ENCODE measurements around the gene DLGAP4. TPM values are rescaled to one million over a fixed set of nuclear protein-coding genes. Genes with fewer than 3 reads are reported as not detected.

The DLGAP4 gene
- total RNA-seq, 1 donor from 2014 or later = 113 TPM

- DNase-seq (ENCODE audit: low spot score) = no peak
- no peak for ATAC-seq
- intact Hi-C loops (cut with DNase I) = no loop called here
Observed at GRCh38 chr20:36478137-36478905, 172.2 kb downstream of the DLGAP4 start.

GRCh38 chr20:36479938-36480337 is 173.8 kb downstream of the DLGAP4 start:
- ATAC-seq (no peak), DNase-seq (ENCODE audit: low spot score) (no peak)
- intact Hi-C loops (cut with DNase I) = no loop called here

GRCh38 chr20:36480456-36481048 is 174.4 kb downstream of the DLGAP4 start:
- no peak for ATAC-seq
- intact Hi-C loops (cut with DNase I) = no loop called here
- no peak for DNase-seq (ENCODE audit: low spot score)

DNA sequence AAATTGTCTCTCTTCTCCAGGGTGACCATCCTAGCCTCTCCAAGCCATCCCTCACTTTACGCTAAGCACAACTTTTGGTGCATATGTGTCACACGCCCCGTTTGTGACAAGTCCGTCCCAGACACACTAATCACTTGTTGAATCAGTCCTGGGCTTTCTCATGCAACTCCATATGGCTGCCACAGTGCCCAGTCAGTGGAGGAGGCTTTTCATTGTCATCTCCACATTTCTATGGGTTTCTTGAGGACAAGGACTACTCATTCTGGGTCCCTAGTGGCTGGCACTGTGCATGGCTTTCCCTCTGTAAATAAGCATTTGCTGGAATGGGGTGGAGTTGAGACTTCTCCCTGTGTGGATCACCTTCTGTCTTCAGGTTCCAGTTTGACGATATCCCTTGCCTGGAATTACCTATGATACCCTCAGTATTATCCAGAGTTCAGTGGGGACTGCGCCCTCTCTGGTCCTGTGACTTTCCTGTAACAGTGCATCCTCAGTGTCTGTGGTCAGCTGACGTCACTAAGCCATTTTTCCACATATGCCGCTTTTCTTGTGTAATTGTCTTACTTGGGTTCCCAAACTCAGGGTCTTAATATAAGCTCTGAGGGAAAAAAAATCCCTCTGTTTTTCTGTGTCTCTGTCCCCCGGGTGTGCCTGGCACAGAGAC is 175.4 kb downstream of the DLGAP4 start:
- no peak for DNase-seq (ENCODE audit: low spot score)
- intact Hi-C loops (cut with DNase I) = no loop called here
- peak; percentile 57 for ATAC-seq

GRCh38 chr20:36482044-36482473 is 175.9 kb downstream of the DLGAP4 start:
- DNase-seq (ENCODE audit: low spot score) = no peak
- intact Hi-C loops (cut with DNase I) = no loop called here
- ATAC-seq = peak; percentile 30

DNA sequence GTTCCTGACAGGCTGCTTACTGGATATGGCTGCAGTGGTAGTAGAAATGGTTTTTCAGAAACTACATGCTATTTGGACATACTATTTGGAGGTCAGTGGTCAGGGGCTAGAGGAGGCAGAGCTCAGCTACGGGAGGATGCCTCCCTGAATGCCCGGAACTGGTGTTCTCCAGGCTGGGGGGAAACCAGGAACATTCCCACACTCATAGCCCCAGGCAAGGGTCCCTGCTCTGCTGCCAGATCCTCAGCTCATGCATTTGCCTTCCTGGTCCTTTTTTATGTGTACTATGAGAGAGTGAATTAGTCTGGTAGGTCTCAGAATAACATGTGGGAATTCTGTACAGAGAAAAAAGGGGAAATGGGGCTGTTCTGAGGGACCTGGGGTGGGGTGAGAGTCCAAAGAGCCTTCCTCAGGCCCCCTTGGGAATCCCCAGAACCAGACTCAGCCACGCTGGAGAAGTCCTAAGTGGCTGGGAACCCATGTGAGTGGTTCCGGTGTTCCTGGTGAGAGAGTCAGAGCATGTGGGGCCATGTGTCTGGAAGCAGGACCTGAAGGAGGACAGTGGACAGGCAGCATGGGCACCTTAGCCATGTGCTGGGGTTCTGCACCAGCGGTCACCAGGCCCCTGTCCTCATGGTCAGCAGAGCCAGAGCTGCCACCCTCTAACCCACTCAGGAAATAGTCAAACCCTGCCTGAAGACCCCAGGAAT is 177.2 kb downstream of the DLGAP4 start:
- intact Hi-C loops (cut with DNase I) = no loop called here
- ATAC-seq = peak; percentile 4
- DNase-seq (ENCODE audit: low spot score) = no peak

GRCh38 chr20:36483919-36484808 is 178.0 kb downstream of the DLGAP4 start:
- intact Hi-C loops (cut with DNase I) = no loop called here
- ATAC-seq (peak; percentile 14), DNase-seq (ENCODE audit: low spot score) (no peak)

- DNase-seq (ENCODE audit: low spot score) = no peak
- no peak for ATAC-seq
- intact Hi-C loops (cut with DNase I) = no loop called here
Observed at GRCh38 chr20:36485286-36485685, 179.1 kb downstream of the DLGAP4 start.

DNA sequence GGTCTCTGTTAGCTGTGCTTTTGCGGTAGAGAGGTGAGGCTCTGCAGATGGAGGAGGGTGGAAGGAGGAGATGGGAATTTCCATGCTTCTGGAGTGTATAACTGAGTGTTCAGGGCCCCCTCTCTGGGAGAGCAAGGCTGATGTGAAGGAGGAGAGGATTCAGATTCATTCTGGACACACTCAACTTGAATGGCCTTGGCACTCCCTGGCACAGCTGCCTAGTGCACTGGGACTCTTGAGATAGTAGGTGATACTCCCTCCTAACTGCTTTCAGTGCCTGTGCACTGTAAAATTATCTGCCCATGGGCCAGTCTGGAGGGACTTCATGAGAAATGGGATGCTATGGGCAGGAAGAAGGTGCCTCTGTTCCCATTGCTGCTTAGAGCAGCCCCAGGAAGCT is 180.9 kb downstream of the DLGAP4 start:
- ATAC-seq (no peak), DNase-seq (ENCODE audit: low spot score) (no peak)
- intact Hi-C loops (cut with DNase I) = no loop called here

DNA sequence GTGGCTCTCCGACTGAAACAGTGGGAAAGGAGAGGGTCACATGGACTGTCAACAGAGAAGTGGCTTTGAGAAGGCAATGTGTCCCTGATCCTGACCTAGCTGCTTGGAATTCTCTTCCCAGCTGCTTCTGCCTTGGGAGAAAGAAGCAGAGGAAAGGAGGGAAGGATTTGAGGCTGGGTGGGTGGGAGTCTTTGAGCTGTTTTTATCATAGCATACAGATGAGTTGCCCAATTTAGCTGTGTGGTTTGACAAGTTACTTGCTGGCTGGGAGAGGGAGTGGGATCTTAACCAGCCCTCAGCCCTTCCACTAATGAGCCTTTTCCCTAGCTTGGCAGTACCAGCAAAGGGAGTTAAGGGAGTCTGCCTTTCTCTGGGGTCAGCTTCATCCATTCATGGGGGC is 184.1 kb downstream of the DLGAP4 start:
- DNase-seq (ENCODE audit: low spot score) (no peak), ATAC-seq (no peak)

GRCh38 chr20:36491901-36492617 is 185.9 kb downstream of the DLGAP4 start:
- DNase-seq (ENCODE audit: low spot score) = no peak
- intact Hi-C loops (cut with DNase I) = no loop called here
- peak; percentile 9 for ATAC-seq

More for the DNA sequence above, 184.1 kb downstream of the DLGAP4 start:
- intact Hi-C loops (cut with DNase I) = no loop called here

GRCh38 chr20:36493051-36493800 is 187.1 kb downstream of the DLGAP4 start:
- intact Hi-C loops (cut with DNase I) = no loop called here
- DNase-seq (ENCODE audit: low spot score) (no peak), ATAC-seq (peak; percentile 58)

DNA sequence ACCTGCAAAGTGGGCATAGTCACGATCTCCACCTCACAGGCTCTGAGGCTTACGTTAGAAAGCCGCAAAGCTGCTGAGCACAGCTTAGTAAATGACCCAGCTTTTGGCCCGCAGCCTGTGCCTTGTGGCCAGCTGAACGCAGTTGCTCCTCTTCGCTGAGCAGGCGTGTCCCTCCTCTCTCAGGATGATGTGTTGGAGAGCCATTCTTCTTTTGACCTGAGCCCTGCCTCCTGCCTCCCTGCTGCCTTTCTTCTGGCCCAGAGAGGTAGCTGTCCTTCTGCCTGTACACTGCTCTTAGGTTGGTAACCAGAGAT is 187.6 kb downstream of the DLGAP4 start:
- intact Hi-C loops (cut with DNase I) = no loop called here
- DNase-seq (ENCODE audit: low spot score) (peak; percentile 82), ATAC-seq (peak; percentile 87)

DNA sequence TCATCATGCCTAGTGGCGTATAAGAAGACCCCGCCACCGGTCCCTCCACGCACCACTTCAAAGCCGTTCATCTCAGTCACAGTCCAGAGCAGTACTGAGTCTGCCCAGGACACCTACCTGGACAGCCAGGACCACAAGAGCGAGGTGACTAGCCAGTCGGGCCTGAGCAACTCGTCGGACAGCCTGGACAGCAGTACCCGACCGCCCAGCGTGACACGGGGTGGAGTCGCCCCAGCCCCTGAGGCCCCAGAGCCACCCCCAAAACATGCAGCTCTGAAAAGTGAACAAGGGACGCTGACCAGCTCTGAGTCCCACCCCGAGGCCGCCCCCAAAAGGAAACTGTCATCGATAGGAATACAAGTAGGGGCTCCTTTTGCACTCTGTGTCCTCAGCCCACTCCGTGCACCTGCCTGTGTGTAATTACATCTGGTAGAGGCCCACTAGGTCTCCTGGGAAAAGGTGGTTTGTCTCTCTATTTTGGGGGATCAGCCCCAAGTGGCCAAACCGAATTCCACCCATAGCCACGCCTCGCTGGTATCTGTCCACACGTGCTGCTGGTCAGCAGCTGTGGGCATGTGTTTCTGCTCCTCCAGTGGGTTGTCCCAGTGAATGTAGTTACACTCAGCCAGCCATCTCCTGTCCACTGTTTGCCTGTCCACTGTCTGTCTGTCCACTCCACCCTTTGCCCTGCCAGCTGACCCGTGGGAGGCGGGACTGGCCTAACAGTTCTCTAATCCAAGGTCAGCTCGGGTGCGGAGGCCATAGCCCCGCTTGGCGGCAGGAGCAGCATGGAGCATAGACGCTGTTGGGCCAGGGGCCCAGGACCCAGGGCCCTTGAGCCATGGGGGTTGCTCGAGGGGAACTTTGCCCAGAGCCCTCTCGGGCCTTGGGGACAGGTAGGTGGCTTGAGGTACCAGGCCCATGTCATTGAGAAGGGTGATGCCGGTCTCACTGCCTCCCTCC is 190.8 kb downstream of the DLGAP4 start:
- ATAC-seq (no peak), DNase-seq (ENCODE audit: low spot score) (no peak)
- intact Hi-C loops (cut with DNase I) = no loop called here

DNA sequence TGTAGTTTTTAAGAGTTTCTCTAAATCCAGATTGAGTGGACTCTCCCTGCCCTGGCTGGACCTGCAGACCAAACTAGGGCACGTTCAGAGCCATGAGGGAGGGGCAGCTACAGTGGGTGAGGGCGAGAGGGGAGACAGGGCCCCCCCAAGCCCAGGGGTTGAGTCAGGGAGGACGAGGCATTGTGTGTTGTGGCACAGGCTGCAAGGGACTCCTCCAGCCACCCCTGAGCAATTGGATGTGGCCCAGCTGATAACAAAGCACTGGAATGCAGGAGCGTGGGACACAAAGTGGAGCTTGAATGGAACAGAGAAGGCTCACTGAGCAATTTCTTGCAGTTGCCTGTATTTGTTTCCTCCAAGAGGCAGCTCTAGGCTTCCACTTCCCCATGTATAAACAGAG is 191.7 kb downstream of the DLGAP4 start:
- intact Hi-C loops (cut with DNase I) = no loop called here
- DNase-seq (ENCODE audit: low spot score) (no peak), ATAC-seq (peak; percentile 8)

- ATAC-seq (peak; percentile 24), DNase-seq (ENCODE audit: low spot score) (no peak)
- intact Hi-C loops (cut with DNase I) = no loop called here
Observed at GRCh38 chr20:36498386-36499179, 192.4 kb downstream of the DLGAP4 start.

Data from sciatic nerve (tissue), 2 donors.